Vagina (tissue), 2 donors: ENCODE results near the gene GOLM1. TPM values are rescaled to one million over a fixed set of nuclear protein-coding genes. Genes with fewer than 3 reads are reported as not detected.

ENCODE experiments used
- DNase-seq, 2 donors: peaks; one replicate each; pipeline ENCODE4 v3.0.0-alpha.2; 2017; ENCODE audit errors: extremely low spot score in 2 of 2
- H3K27ac ChIP-seq: fragments of 200-600 bp; sonication (generic); one replicate; pipeline ENCODE4 v1.5.1; 2019
- H3K27me3 ChIP-seq: fragments of 200-600 bp; sonication (generic); one replicate; pipeline ENCODE4 v1.5.1; 2019
- H3K36me3 ChIP-seq, 2 donors: fragments of 200-600 bp; sonication (generic); one replicate each; pipeline ENCODE4 v1.5.1; 2017 to 2019
- H3K4me1 ChIP-seq: fragments of 200-600 bp; sonication (generic); one replicate; pipeline ENCODE4 v1.5.1; 2019
- H3K4me3 ChIP-seq, 2 donors: fragments of 200-600 bp; sonication (generic); 1 replicate in 1 of 2; 2 replicates in 1 of 2; pipeline ENCODE4 v1.5.1; 2016 to 2019
- H3K9me3 ChIP-seq: fragments of 200-600 bp; sonication (generic); one replicate; pipeline ENCODE4 v1.5.1; 2019
- CTCF ChIP-seq, 3 experiments: fragments of 450-650 bp in 2 of 3; fragments of 200-600 bp in 1 of 3; sonication (generic) in 1 of 3; IDR thresholded peaks; one replicate each; pipeline ENCODE4 v1.5.1; 2017 to 2019; ENCODE audit warnings: antibody characterized with exemption in 3 of 3, mild to moderate bottlenecking in 2 of 3, moderate library complexity in 2 of 3
- POLR2A ChIP-seq, 2 donors: fragments of 450-650 bp; IDR thresholded peaks; one replicate each; pipeline ENCODE4 v1.6.1; 2017; ENCODE audit warnings: antibody characterized with exemption in 2 of 2, mild to moderate bottlenecking in 2 of 2, moderate library complexity in 2 of 2
- POLR2AphosphoS5 ChIP-seq, 2 donors: sonication (generic); formaldehyde crosslinking; IDR thresholded peaks; one replicate each; pipeline ENCODE4 v1.9.0; 2017; ENCODE audit warnings: antibody characterized with exemption in 2 of 2, mild to moderate bottlenecking in 2 of 2, low read depth in 1 of 2; ENCODE audit not compliant: insufficient read depth in 1 of 2
- intact Hi-C: fragments of 100-400 bp; cut with DNase I; formaldehyde crosslinking; loops from one replicate; pipeline ENCODE4 v1.15.1; 2023
- small RNA-seq: library from RNA; depleted of rRNA; stranded (forward); fragments of <200 nt; gene quantifications from one replicate; pipeline ENCODE3, GENCODE V24; 2016
- total RNA-seq: library from RNA; depleted of rRNA; stranded (reverse); fragments of >200 nt; gene quantifications from one replicate; pipeline ENCODE4 v1.2.3, GENCODE V29; 2016

Gene GOLM1
- total RNA-seq, 1 donor from 2014 or later = 14.7 TPM

- TF ChIP-seq POLR2AphosphoS5 (IDR thresholded peaks at IDR 0.05; ENCODE audit: insufficient read depth in 1 of 2, low read depth in 1 of 2) = no peak
- no peak for TF ChIP-seq CTCF (IDR thresholded peaks at IDR 0.05)
- TF ChIP-seq POLR2A (IDR thresholded peaks at IDR 0.05) = no peak
- intact Hi-C loops = no loop called here
- Histone ChIP-seq H3K27ac (no peak overlapping the region), H3K27me3 (no peaks in the 10 kb centered on the region), H3K9me3 (no peaks in the 10 kb centered on the region), H3K36me3 (peaks cover 0 to 13% of the 10 kb centered on the region in 2 donors), H3K4me3 (no peak overlapping the region), H3K4me1 (no peaks in the 10 kb centered on the region)
- no peak for DNase-seq
Observed at GRCh38 chr9:85987236-85987635, 112.1 kb downstream of the GOLM1 start.

GRCh38 chr9:85984457-85984856 is 114.9 kb downstream of the GOLM1 start:
- DNase-seq = no peak
- H3K4me1 ChIP-seq = no peaks in the 10 kb centered on the region
- no peak overlapping the region for H3K27ac ChIP-seq
- no peaks in the 10 kb centered on the region for H3K9me3 ChIP-seq
- no peak overlapping the region for H3K4me3 ChIP-seq
- intact Hi-C loops = no loop called here
- TF ChIP-seq CTCF (IDR thresholded peaks at IDR 0.05) = no peak
- TF ChIP-seq POLR2AphosphoS5 (IDR thresholded peaks at IDR 0.05; ENCODE audit: insufficient read depth in 1 of 2, low read depth in 1 of 2) = no peak
- no peak for TF ChIP-seq POLR2A (IDR thresholded peaks at IDR 0.05)
- H3K27me3 ChIP-seq = no peaks in the 10 kb centered on the region
- peaks cover 0 to 24% of the 10 kb centered on the region in 2 donors for H3K36me3 ChIP-seq

GRCh38 chr9:85981369-85981768 is 118.0 kb downstream of the GOLM1 start:
- H3K27ac ChIP-seq = no peak overlapping the region
- intact Hi-C loops = no loop called here
- no peak overlapping the region for H3K4me3 ChIP-seq
- peaks cover 5 to 35% of the 10 kb centered on the region in 2 donors for H3K36me3 ChIP-seq
- H3K27me3 ChIP-seq = no peaks in the 10 kb centered on the region
- H3K9me3 ChIP-seq = no peaks in the 10 kb centered on the region
- H3K4me1 ChIP-seq = no peaks in the 10 kb centered on the region
- TF ChIP-seq POLR2AphosphoS5 (IDR thresholded peaks at IDR 0.05; ENCODE audit: insufficient read depth in 1 of 2, low read depth in 1 of 2) (no peak), CTCF (IDR thresholded peaks at IDR 0.05) (no peak), POLR2A (IDR thresholded peaks at IDR 0.05) (no peak)
- DNase-seq = no peak

- H3K27ac ChIP-seq = no peak overlapping the region
- no peaks in the 10 kb centered on the region for H3K4me1 ChIP-seq
- H3K27me3 ChIP-seq = no peaks in the 10 kb centered on the region
- no peak for DNase-seq
- H3K4me3 ChIP-seq = no peak overlapping the region
- H3K9me3 ChIP-seq = no peaks in the 10 kb centered on the region
- peaks cover 5 to 25% of the 10 kb centered on the region in 2 donors for H3K36me3 ChIP-seq
- TF ChIP-seq POLR2A (IDR thresholded peaks at IDR 0.05) = no peak
- TF ChIP-seq CTCF (IDR thresholded peaks at IDR 0.05) = no peak
- no peak for TF ChIP-seq POLR2AphosphoS5 (IDR thresholded peaks at IDR 0.05; ENCODE audit: insufficient read depth in 1 of 2, low read depth in 1 of 2)
- intact Hi-C loops = no loop called here
Observed at GRCh38 chr9:85978496-85978895, 120.9 kb downstream of the GOLM1 start.

Small RNA genes lying within 50 kb of the gene (small RNA-seq; reads per million reads assigned to genes)
- not detected for gene AL161447.1

Other genes starting within 250 kb of the GOLM1 start
- gene NAA35, start 158.4 kb downstream of the GOLM1 start, total RNA-seq = 20.1 TPM
- gene C9orf153, start 160.1 kb upstream of the GOLM1 start, total RNA-seq = not detected
- 20.4 TPM for gene ISCA1, start 183.0 kb upstream of the GOLM1 start, total RNA-seq